Gastroesophageal sphincter (tissue), 3 donors: ENCODE data around the gene NRXN2.

Experiments
- CTCF ChIP-seq, 4 experiments: fragments of 200-600 bp in 2 of 4; fragments of 450-650 bp in 2 of 4; sonication (generic) in 1 of 4; IDR thresholded peaks; one replicate each; pipeline ENCODE4 v1.5.1; 2017 to 2019; ENCODE audit warnings: antibody characterized with exemption in 4 of 4, mild to moderate bottlenecking in 2 of 4, moderate library complexity in 2 of 4
- EP300 ChIP-seq: sonication (generic); formaldehyde crosslinking; IDR thresholded peaks from one replicate; pipeline ENCODE4 v1.6.1; 2017; ENCODE audit warnings: antibody characterized with exemption, mild to moderate bottlenecking
- POLR2A ChIP-seq, 2 donors: fragments of 450-650 bp; IDR thresholded peaks; one replicate each; pipeline ENCODE4 v1.6.1; 2017; ENCODE audit warnings: antibody characterized with exemption in 2 of 2, mild to moderate bottlenecking in 2 of 2, moderate library complexity in 1 of 2
- POLR2AphosphoS5 ChIP-seq: sonication (generic); formaldehyde crosslinking; IDR thresholded peaks from one replicate; pipeline ENCODE4 v1.6.1; 2017; ENCODE audit warnings: antibody characterized with exemption

DNA sequence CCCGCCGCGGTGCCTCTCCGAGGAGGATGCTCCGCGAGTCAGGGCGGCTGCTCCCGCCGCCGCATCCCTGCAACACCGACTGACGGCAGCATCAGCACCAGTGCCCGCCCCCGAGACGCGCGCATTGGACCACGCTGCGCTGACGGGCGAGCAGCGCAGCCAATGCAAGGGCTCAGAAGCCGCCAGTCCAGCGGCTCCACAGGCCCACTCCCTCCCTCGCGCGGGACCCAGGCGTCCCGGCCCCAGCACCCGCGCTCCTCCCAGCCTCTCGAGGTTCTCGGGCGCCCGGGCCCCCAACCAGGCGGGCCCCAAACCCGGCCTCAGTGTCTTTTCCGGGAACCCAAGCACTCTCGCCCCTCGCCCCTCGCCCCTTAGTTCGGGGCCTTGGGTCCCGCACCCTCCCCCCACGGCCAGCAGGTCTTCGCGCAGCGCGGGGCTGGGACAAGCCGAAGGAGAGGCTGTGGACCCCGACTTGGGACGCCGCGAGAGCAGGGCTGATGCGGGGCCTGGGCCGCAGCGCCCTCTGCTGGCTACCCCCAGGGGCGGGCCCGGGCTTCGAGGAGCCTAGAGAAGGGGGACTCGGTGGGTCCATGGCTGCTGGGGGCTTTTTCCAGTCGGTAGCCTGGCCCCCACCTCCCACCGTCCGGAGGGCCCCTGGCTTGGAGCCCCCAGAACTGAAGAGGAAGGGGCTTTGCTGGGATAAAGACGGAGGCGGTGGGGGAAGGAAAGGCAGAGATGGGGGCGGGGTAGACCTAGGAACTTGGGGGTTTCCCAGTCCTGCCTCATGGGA lies at the start of gene NRXN2:
- TF ChIP-seq EP300: no peak
- peak in 3 of 4 experiments; percentile 88 to 99 (median 89) for TF ChIP-seq CTCF (IDR thresholded peaks at IDR 0.05)
- TF ChIP-seq POLR2A (IDR thresholded peaks at IDR 0.05): no peak
- no peak for TF ChIP-seq POLR2AphosphoS5
